ENCODE measurements around the gene SPAG4. TPM values are rescaled to one million over a fixed set of nuclear protein-coding genes. Genes with fewer than 3 reads are reported as not detected.

SPAG4 gene
- total and polyA plus RNA-seq, 10 of the 15 experiments (the other 5 are each of a cell fraction or from before 2014, with no cell fraction given) = 0.90 to 12.5 (median 2.4) TPM

DNA sequence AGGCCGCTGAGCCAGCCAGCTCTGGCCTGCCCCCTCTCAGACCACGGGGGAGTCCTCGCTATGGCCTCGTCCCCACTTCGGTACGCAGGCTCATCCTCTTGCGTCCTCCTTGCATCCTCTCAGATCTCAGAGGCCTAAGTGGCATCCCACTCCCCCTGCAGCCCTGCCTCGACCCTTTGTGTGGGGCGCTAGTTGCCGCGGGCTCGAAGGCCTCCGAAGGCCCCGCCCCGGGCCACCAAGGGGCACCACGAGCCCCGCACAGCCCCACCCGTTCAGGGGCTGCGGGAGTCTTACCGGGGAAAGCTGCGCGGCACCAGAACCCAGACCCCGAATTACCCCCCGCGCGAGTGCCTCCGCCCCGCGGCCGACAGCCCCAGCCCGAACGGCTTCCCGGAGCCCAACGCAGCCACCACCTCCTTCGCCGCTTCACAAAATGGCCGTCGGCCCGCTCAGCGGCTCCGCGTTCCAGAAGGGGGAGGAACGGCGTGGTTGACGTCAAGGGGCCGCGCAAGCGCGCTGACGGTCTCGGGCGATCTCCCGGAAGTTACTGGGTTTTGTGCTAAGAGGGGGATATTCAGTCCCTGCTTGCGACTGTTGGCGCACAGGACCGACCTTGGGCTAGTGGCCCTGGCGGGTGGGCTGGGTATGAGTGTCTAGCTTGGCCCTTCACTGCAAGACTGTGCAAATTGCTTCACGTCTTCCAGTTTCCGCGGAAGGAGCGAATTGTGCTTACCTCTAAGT is 49.0 kb downstream of the SPAG4 start, which contains the start of the genes CPNE1 and RBM12 (continued):
- TF ChIP-seq CHD4 (IDR thresholded peaks at IDR 0.05) (no peak), ZBED1 (IDR thresholded peaks at IDR 0.05; ENCODE audit: borderline replicate concordance) (peak; percentile 33; the same call in 1 of the 2 replicates), BACH1 (IDR thresholded peaks at IDR 0.05; ENCODE audit: borderline replicate concordance) (no peak; the same call in none of the 2 replicates), RELA (IDR thresholded peaks at IDR 0.05; ENCODE audit: borderline replicate concordance, partially characterized antibody) (no peak), ZNF207 (IDR thresholded peaks at IDR 0.05; ENCODE audit: borderline replicate concordance) (0 out of 2 replicates have a peak, but pooled peaks have one; percentile 37), SRF (IDR thresholded peaks at IDR 0.05; ENCODE audit: low read depth in 2 of 2, low read length in 2 of 2) (no peak), SREBF2 (IDR thresholded peaks at IDR 0.05; ENCODE audit: low read length) (no peak), POU2F2 (IDR thresholded peaks at IDR 0.05; ENCODE audit: borderline replicate concordance, low read depth, low read length) (peak; percentile 87), NR2C2 (IDR thresholded peaks at IDR 0.05; ENCODE audit: borderline replicate concordance, control insufficient read depth, insufficient read length, low read depth) (no peak), ZNF274 (IDR thresholded peaks at IDR 0.05; ENCODE audit: insufficient read depth, insufficient read length) (no peak), CEBPB (IDR thresholded peaks at IDR 0.05; ENCODE audit: borderline replicate concordance in 1 of 2, low read depth in 2 of 2, low read length in 2 of 2) (no peak), BMI1 (IDR thresholded peaks at IDR 0.05; ENCODE audit: borderline replicate concordance) (no peak), NR2F1 (conservative IDR thresholded peaks at IDR 0.05) (peak; percentile 85), SUZ12 (IDR thresholded peaks at IDR 0.05; ENCODE audit: unreplicated experiment) (no peak), SREBF1 (IDR thresholded peaks at IDR 0.05; ENCODE audit: low read length) (peak; percentile 54), NFYA (IDR thresholded peaks at IDR 0.05; ENCODE audit: borderline replicate concordance, low read depth, low read length) (no peak), MTA2 (IDR thresholded peaks at IDR 0.05; ENCODE audit: low read depth) (no peak), PAX8 (IDR thresholded peaks at IDR 0.05) (no peak), ZNF217 (IDR thresholded peaks at IDR 0.05) (no peak), NBN (IDR thresholded peaks at IDR 0.05) (peak; percentile 71; the same call in 1 of the 2 replicates), WRNIP1 (IDR thresholded peaks at IDR 0.05; ENCODE audit: borderline replicate concordance, low read depth, low read length) (no peak), EP300 (IDR thresholded peaks at IDR 0.05; ENCODE audit: borderline replicate concordance in 1 of 2, control insufficient read depth in 1 of 2, low read depth in 2 of 2, low read length in 2 of 2) (no peak)
- TF ChIP-seq, protein P1, sequence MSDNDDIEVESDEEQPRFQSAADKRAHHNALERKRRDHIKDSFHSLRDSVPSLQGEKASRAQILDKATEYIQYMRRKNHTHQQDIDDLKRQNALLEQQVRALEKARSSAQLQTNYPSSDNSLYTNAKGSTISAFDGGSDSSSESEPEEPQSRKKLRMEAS (IDR thresholded peaks at IDR 0.05; ENCODE audit: low read depth, low read length) = peak; percentile 84
- TF ChIP-seq, protein P2, sequence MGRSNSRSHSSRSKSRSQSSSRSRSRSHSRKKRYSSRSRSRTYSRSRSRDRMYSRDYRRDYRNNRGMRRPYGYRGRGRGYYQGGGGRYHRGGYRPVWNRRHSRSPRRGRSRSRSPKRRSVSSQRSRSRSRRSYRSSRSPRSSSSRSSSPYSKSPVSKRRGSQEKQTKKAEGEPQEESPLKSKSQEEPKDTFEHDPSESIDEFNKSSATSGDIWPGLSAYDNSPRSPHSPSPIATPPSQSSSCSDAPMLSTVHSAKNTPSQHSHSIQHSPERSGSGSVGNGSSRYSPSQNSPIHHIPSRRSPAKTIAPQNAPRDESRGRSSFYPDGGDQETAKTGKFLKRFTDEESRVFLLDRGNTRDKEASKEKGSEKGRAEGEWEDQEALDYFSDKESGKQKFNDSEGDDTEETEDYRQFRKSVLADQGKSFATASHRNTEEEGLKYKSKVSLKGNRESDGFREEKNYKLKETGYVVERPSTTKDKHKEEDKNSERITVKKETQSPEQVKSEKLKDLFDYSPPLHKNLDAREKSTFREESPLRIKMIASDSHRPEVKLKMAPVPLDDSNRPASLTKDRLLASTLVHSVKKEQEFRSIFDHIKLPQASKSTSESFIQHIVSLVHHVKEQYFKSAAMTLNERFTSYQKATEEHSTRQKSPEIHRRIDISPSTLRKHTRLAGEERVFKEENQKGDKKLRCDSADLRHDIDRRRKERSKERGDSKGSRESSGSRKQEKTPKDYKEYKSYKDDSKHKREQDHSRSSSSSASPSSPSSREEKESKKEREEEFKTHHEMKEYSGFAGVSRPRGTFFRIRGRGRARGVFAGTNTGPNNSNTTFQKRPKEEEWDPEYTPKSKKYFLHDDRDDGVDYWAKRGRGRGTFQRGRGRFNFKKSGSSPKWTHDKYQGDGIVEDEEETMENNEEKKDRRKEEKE (IDR thresholded peaks at IDR 0.05) = peak; percentile 80
- TF ChIP-seq, protein P3, sequence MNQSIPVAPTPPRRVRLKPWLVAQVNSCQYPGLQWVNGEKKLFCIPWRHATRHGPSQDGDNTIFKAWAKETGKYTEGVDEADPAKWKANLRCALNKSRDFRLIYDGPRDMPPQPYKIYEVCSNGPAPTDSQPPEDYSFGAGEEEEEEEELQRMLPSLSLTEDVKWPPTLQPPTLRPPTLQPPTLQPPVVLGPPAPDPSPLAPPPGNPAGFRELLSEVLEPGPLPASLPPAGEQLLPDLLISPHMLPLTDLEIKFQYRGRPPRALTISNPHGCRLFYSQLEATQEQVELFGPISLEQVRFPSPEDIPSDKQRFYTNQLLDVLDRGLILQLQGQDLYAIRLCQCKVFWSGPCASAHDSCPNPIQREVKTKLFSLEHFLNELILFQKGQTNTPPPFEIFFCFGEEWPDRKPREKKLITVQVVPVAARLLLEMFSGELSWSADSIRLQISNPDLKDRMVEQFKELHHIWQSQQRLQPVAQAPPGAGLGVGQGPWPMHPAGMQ (IDR thresholded peaks at IDR 0.05; ENCODE audit: borderline replicate concordance) = no peak
- TF ChIP-seq, protein P4, sequence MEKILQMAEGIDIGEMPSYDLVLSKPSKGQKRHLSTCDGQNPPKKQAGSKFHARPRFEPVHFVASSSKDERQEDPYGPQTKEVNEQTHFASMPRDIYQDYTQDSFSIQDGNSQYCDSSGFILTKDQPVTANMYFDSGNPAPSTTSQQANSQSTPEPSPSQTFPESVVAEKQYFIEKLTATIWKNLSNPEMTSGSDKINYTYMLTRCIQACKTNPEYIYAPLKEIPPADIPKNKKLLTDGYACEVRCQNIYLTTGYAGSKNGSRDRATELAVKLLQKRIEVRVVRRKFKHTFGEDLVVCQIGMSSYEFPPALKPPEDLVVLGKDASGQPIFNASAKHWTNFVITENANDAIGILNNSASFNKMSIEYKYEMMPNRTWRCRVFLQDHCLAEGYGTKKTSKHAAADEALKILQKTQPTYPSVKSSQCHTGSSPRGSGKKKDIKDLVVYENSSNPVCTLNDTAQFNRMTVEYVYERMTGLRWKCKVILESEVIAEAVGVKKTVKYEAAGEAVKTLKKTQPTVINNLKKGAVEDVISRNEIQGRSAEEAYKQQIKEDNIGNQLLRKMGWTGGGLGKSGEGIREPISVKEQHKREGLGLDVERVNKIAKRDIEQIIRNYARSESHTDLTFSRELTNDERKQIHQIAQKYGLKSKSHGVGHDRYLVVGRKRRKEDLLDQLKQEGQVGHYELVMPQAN (conservative IDR thresholded peaks at IDR 0.05) = peak; percentile 77

Data from GM12878 (cell line).